RWPE1 (cell line): ENCODE data around the gene GRIN2A.

Experiments
- CTCF ChIA-PET: fragments of 350-600 bp; sonication (Branson Sonifier 250); formaldehyde crosslinking; extraction: SDS; loops from one replicate; lab custom pipeline; 2021; lab: Yijun Ruan, JAX
- POLR2A ChIA-PET: fragments of 400-600 bp; formaldehyde crosslinking; extraction: SDS; loops from one replicate; lab custom pipeline; 2020; ENCODE audit warnings: antibody characterized with exemption; ENCODE audit not compliant: low non-redundant PET; lab: Yijun Ruan, JAX
- DNase-seq: peaks from one replicate; pipeline ENCODE4 v3.0.0; 2012; ENCODE audit warnings: low spot score
- H3K27ac ChIP-seq: fragments of 450-650 bp; 2 replicates; pipeline ENCODE4 v1.5.1; 2017
- TF ChIP-seq, protein P1 (sequence below): fragments of 450-650 bp; conservative IDR thresholded peaks from 2 replicates; pipeline ENCODE4 v1.5.1; 2017; ENCODE audit warnings: low read depth, mild to moderate bottlenecking

Gene GRIN2A

DNA sequence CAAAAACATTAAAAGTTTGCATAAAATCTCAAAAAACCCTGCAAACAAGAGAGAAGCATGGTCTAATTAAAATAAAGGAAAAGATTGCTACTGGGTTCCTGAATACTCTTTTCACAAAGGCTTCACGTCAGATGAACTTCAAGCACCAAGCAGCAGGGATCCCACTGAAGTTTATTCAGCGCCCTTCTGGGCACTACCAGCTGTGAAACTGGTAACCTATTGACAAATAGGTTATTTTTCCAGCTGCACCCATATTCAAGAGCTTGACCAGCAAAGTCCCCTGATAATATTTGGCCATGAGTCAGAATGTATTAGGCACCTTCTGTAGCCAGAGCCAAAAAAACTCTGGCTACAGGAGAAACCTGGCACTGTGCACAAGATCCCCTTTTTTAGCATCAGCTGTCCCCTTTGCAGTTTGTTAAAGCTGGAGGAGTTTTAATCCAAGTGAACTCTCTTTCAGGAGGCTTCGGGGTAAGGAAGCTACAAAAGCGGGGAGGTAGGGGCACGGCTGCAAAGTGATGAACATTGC lies 60.3 kb downstream of the GRIN2A start:
- TF ChIP-seq, protein P1, sequence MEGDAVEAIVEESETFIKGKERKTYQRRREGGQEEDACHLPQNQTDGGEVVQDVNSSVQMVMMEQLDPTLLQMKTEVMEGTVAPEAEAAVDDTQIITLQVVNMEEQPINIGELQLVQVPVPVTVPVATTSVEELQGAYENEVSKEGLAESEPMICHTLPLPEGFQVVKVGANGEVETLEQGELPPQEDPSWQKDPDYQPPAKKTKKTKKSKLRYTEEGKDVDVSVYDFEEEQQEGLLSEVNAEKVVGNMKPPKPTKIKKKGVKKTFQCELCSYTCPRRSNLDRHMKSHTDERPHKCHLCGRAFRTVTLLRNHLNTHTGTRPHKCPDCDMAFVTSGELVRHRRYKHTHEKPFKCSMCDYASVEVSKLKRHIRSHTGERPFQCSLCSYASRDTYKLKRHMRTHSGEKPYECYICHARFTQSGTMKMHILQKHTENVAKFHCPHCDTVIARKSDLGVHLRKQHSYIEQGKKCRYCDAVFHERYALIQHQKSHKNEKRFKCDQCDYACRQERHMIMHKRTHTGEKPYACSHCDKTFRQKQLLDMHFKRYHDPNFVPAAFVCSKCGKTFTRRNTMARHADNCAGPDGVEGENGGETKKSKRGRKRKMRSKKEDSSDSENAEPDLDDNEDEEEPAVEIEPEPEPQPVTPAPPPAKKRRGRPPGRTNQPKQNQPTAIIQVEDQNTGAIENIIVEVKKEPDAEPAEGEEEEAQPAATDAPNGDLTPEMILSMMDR = no peak
- ChIA-PET CTCF (interaction anchor here (0.6 to 0.7 kb wide), 2 partner anchors 11 to 896 kb away, joined by 3 read pairs; no protein-coding TSS in a partner anchor), POLR2A (no interaction called here)
- no peak for DNase-seq
- H3K27ac ChIP-seq = no peak overlapping the region

GRCh38 chr16:10121491-10121890 lies 60.7 kb downstream of the GRIN2A start:
- ChIA-PET CTCF (interaction anchor here (0.6 kb wide), 1 partner anchor 895 kb away, joined by 3 read pairs; no protein-coding TSS in a partner anchor), POLR2A (no interaction called here)
- no peak overlapping the region for H3K27ac ChIP-seq
- TF ChIP-seq, protein P1 = no peak
- DNase-seq = peak; percentile 36

DNA sequence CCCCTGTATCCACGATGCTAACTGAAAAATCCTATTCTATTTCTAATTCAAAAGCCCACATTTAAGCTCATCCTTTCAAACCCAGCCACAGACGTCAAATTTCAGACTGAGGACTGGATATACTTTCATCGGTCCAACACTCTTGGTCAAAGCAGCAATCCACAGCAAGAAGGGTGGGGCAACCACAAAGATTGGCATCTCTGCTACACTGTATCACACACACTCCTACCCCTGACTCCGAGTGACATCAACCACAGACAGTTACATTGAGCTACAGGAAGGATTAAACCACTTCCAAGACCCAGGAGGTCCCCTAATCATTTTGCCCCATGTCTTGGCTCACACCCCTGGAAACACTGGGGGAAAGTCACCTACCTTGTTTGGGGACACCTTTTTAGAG lies 61.3 kb downstream of the GRIN2A start:
- TF ChIP-seq, protein P1 = no peak
- no peak overlapping the region for H3K27ac ChIP-seq
- POLR2A ChIA-PET = no interaction called here
- no peak for DNase-seq
- CTCF ChIA-PET = no interaction called here

- CTCF ChIA-PET = no interaction called here
- no peak overlapping the region for H3K27ac ChIP-seq
- POLR2A ChIA-PET = no interaction called here
- no peak for DNase-seq
- TF ChIP-seq, protein P1 = no peak
These were observed 67.8 kb downstream of the GRIN2A start for GRCh38 chr16:10114409-10114808.

- ChIA-PET CTCF (no interaction called here), POLR2A (no interaction called here)
- no peak for DNase-seq
- TF ChIP-seq, protein P1 = no peak
- H3K27ac ChIP-seq = no peak overlapping the region
These were observed 69.0 kb downstream of the GRIN2A start for GRCh38 chr16:10113248-10113647.

GRCh38 chr16:10112021-10112420 lies 70.2 kb downstream of the GRIN2A start:
- H3K27ac ChIP-seq = no peak overlapping the region
- DNase-seq = no peak
- ChIA-PET POLR2A (no interaction called here), CTCF (no interaction called here)
- TF ChIP-seq, protein P1 = no peak
